Ishikawa (cell line): ENCODE measurements around the gene STK39.

Experiments used
- CEBPB ChIP-seq: IDR thresholded peaks from 2 replicates; pipeline ENCODE4 v1.6.1; 2012
- CREB1 ChIP-seq: IDR thresholded peaks from 2 replicates; pipeline ENCODE4 v1.6.1; 2012; ENCODE audit warnings: low read depth
- EGR1 ChIP-seq: IDR thresholded peaks from 2 replicates; pipeline ENCODE4 v1.6.1; 2012
- EP300 ChIP-seq: IDR thresholded peaks from 2 replicates; pipeline ENCODE4 v1.6.1; 2012; ENCODE audit warnings: borderline replicate concordance
- FOXM1 ChIP-seq: IDR thresholded peaks from 2 replicates; pipeline ENCODE4 v1.6.1; 2012; ENCODE audit warnings: low read depth, borderline replicate concordance
- MAX ChIP-seq: IDR thresholded peaks from 2 replicates; pipeline ENCODE4 v1.6.1; 2012
- NFIC ChIP-seq: IDR thresholded peaks from 2 replicates; pipeline ENCODE4 v1.6.1; 2012
- RAD21 ChIP-seq: IDR thresholded peaks from 2 replicates; pipeline ENCODE4 v1.6.1; 2012; ENCODE audit warnings: low read depth
- REST ChIP-seq: IDR thresholded peaks from 2 replicates; pipeline ENCODE4 v1.6.1; 2012; ENCODE audit warnings: low read depth, mild to moderate bottlenecking
- TAF1 ChIP-seq: IDR thresholded peaks from 2 replicates; pipeline ENCODE4 v1.6.1; 2012; ENCODE audit warnings: low read depth, mild to moderate bottlenecking
- TCF12 ChIP-seq: IDR thresholded peaks from 2 replicates; pipeline ENCODE4 v1.6.1; 2012; ENCODE audit warnings: low read depth
- YY1 ChIP-seq: IDR thresholded peaks from 2 replicates; pipeline ENCODE4 v1.6.1; 2012; ENCODE audit warnings: low read depth
- ZBTB7A ChIP-seq: IDR thresholded peaks from 2 replicates; pipeline ENCODE4 v1.6.1; 2012; ENCODE audit warnings: low read depth

- TF ChIP-seq CREB1 (no peak), EP300 (no peak), TCF12 (no peak), RAD21 (no peak), REST (no peak), NFIC (no peak), MAX (no peak), TAF1 (no peak), ZBTB7A (no peak), YY1 (no peak), EGR1 (no peak), FOXM1 (no peak), CEBPB (no peak)
Measured at GRCh38 chr2:167953776-167954175, 293.6 kb downstream of the STK39 start.
